ENCODE results near the gene PARVA.

The PARVA gene

DNA sequence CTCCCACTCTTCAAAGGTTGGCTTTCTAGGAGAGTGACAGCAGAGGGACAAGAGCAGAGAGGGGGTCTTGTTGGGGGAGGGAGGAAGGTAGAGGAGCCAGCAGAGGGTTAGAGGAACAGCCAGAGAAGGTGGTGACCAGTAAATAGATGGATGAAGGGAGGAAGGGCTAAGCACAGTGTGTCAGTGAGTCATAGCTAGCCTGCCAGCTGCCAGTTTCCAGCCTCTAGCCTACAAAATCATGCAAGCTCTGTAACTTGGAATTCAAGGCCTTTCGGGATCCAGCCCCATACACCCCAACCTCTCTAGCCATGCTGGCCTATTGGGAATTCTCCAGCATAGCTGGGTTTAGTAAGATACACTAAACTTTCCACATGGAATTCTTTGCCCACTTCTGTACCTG, 149.4 kb downstream of the PARVA start:
- DNase-seq (ENCODE audit: low read depth in 2 of 2): no peak

DNA sequence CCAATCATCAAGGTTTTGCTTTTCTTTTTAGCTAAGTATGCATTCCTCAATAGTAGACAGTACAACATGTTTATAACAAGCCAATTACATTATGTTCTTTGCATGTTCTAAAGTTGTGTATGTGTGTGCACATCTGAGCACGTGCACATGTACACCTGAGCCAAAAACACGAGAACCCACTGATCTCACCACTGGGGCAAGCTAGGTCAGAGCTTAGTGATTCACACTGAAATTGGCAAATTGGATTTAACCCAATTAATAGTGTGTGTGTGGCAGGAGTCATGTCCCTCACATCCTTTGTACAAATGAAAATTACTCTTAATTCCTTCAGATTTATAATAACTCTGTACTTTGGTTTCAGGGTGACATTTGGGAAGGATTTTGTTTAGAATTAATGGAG, 151.1 kb downstream of the PARVA start:
- no peak for DNase-seq (ENCODE audit: low read depth in 2 of 2)

DNA sequence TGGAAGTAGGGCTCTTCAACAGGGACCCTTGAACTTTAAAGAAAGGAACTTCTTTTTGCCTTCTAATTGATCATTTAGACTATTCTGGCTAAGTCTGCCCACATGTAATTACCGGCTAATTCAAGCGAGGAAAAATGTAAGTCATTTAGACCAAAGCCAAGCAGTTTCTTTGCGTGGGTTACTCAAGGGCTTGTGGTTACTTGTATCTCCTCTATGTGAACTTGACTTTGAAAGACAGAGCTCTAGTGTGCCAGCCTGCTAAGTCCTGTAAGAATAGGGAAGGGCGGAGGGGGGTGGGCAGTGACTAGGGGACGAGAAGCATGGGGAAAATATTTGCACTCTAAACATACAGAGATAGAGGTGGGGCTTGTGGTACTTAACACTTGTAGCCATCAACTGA, 151.7 kb downstream of the PARVA start:
- DNase-seq (ENCODE audit: low read depth in 2 of 2): no peak

DNA sequence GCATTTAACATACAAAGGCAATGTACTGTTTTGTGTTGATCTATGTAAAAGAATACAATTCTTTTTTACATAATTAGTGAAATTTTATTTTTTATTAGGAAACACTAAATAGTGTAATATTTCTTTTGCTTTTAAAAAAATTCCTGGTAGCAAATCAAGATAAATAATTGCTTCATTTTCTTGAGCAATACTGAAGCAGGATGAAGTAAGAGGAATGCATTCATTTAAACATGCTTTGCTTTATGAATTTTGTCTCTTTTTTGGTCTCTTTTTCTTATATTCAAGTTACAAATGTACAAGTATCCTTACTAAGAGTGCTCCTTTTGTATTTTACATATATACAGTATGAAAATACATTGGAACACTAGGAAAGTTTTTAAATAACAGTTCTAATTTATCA, 152.4 kb downstream of the PARVA start:
- DNase-seq (ENCODE audit: low read depth in 2 of 2): no peak

DNA sequence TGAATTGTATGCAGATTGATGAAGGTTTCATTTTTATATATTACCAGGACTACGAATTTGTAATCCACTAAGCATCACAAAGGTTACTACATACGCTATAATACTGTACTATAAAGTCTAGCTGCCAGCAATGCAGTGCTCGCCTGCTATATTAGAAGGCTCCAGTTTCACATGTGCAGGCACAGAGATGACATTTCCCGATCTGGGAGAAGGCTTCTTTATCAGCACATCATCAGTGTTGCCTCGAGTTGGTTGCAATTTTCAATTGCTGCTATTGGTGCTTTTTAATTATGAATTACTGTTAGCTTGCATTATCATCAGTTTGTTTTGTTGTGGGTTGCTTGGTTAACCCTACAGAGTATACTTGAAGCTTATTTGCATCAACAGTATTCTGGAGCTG, 153.6 kb downstream of the PARVA start:
- DNase-seq (ENCODE audit: low read depth in 2 of 2): no peak

DNA sequence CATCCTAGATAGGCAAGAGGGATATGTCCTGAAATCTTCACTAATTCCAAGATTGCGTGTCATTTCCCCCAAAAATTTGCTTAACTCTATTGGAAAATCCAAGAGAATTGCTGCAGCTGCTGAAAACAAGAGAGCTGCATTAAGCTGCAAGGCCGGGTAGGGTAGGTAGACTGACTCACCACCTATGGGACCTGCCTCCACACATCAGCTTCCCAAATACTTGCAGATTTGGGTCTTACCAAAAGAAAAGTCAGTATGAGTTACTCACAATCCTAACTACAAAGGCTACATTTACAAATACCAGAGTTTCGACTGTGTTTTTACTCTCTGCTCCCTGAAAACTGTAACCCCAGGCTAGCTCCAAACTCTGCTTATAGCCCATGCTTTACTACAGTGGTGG, 154.3 kb downstream of the PARVA start:
- no peak for DNase-seq (ENCODE audit: low read depth in 2 of 2)

DNA sequence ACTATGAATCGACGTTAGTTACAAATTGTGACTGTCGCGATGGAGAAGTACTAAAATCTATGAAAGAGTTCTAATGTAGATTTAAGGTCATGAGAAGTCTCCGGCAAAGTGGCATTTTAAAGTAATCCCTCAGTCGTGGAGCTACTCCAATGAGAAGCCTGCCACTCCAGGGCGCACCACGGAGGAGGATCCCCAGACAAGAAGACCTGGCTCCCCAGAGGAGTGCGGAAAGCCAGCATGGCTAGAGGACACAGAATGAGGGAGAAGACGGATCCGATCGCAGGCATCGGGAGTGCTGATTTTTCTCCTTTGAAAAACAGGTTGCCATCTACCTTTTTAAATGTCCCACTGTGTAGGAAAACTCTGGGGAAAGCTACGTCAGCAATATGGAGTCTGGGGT, 155.2 kb downstream of the PARVA start:
- no peak for DNase-seq (ENCODE audit: low read depth in 2 of 2)

DNA sequence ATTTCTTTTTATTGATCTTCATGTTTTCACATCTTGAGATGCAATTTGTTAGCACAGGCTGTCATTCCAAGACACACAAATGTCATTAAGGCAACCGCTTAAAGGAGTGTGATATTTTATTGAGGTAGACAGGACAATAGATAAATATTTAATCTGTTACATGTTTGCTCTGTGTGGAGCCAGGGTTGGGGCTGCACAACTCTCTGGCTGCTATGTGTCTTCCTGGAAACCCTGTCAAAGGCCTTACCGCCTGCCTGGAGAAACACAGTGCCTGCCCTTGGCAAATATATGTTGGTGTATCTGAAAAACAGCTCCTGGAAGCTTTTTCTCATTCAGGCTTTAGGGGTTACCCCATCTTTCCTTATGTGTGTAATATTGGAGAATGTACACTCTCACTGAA, 157.2 kb downstream of the PARVA start:
- DNase-seq (ENCODE audit: low read depth in 2 of 2): no peak

DNA sequence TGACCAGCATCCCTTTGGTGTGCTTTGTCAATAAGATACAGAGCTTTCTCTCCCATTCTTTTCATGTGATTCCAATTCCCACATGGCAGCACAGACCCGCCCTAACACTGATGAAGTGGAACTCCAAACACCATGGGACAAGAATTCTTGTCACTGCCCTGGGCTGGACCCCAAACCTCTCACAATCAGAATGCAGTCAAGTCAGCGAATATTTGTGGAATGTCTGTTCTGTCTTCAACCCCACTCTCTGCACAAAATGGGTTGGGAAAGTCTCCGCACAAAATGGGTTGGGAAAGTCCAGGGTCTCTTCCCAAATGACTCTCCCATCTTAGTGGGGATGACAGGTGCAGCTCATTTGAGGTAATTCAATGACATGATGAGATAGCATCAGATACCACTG, 157.9 kb downstream of the PARVA start:
- no peak for DNase-seq (ENCODE audit: low read depth in 2 of 2)

DNA sequence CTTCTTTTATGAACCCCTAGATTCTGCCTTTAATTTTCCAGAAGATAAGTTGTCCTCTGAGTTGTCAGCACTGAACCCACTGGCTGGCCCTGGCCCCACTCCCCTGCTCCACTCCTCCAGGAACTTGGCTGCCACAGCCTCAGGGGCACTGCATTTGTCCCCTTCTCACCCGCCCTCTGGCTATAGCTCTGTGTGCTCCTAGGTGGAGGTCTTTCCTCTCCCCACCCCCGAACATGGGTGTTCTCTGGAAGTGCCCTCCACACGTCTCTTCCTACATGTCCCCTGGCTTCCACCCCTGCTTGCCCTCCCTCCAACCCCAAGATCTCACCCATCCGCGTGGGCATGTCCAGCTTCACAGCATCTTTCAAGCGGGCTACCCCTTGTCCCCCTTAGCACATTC, 159.2 kb downstream of the PARVA start:
- DNase-seq (ENCODE audit: low read depth in 2 of 2): no peak

DNA sequence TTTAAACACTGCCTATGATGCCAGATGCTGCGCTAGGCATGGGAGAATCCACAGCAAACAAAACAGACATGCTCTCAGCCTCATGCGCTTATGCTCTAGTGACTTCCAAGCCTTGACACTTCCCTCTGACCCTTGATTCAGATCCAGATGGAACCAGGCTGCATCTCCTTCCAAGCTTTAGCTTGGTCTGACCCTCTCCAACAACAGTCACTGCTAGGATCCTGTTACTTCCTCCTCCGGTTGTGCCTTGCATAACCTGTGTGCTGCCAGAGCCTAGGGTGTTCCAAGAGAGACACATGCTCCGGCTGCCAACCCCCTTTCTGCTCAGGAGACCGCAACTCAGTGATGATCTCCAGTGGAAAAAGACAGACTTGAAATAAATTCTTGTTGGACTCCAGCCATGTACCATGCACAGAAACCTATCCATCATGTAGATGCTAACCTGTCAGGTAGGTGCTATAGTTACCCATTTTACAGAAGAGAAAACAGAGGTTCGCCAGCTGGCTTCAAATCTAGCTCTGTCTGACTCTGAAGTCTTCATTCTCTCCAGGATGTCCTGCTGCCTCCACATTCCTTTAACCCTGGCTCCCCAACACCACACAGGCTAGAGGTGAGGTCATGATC, 160.5 kb downstream of the PARVA start:
- DNase-seq (ENCODE audit: low read depth in 2 of 2): no peak

DNA sequence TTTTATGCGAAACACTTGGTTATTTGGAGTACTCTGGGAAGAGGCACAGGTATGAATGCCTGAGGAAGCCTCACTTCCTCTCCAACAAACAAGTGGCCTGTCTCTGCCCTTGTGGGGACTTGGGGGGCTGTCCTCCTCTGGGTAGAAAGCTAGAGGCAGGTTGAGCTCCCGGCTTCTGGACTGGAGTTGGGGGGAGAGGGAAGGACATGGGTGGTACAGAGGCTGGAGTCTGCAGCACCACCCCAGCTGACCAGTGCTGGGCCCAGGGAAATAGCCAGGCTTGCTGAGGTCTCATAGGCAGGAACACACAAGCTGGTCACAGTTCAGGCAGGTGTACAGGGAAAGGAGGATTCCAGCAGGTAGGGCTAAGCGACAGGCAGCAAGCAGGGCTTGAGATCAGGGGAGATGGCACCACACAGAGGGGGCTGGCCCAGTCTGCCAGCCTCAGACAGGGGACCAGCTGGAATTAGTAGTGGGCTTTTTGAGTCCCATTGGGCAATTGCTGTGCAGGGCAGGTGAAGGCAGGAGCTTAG, 161.6 kb downstream of the PARVA start:
- DNase-seq (ENCODE audit: low read depth in 2 of 2): no peak

DNA sequence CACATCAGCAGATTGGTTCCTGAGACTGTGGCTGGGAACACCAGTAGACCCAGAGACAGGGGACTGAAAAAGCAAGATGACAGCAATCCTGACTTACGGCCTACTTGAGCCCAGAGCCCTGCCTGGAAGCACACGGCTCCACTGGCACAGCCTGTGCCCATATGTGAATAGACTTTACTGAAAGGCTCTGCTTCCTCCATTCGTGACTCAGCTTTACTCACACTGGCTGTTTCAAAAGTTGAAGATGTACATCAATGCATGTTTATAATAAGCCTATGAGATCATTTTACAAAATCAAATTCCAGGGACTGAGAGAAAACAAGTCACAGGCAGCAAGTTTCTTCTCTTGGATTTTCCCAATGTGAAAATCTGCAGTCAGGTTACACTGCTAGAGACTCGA, 162.2 kb downstream of the PARVA start:
- DNase-seq (ENCODE audit: low read depth in 2 of 2): no peak

DNA sequence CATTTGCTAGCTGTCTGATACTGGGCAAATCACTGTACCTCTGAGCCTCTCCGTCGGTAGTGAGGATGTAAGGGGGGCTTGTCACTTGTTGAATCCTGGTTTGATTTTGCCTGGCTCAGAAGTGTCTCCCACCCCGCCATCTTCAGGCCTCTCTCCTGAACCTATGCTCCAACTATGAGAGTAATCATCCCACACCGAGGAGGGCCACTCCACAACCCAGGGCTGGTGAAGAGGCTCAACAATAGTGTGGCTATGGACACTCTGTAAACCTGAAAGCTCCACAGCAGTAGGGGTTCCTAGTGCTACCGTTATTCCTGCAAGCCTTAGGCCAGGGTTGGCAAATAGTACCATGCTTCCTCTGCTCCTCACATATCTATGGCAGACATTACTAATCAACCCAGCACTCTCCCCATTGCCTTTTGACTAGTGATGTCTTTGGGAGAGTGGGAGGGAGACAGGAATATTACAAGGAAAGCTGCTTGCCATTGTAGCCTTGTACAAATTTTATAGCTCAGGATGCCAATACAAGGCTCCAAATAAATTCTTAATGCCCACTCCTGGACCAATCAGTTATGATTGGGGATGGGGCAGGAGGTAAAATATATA, 162.8 kb downstream of the PARVA start:
- DNase-seq (ENCODE audit: low read depth in 2 of 2): no peak

DNA sequence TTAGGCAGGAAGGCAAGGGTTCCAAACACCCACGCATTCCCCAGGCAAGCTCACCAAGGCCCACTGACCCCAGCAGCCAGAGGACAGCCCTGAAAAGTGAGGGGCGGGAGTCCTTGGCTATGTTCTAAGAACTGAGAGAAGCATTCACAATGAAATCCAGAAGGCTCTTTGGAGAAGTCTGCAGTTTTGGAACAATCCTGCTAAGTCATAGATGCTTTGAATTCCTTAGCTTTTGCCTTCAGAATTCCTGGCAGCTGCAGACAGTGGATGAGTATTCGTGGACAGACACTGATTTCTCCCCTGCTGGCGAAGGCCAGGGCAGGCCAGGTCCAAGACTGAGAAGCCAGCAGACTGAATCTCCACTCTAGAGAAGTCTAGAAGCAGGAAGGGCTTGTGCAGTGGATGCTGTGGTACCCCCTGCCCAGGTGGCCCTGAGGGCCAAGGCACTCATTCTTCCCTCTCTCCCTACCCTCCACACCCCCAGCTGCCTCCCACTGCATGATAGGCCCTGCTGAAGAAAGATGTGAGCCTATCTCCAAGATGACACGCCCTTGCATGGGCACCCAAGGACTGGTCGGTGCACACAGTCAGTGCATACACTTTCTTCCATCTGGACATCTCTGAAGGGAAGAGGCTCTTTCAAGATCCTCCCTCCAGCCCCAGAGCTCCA, 163.7 kb downstream of the PARVA start:
- no peak for DNase-seq (ENCODE audit: low read depth in 2 of 2)

DNA sequence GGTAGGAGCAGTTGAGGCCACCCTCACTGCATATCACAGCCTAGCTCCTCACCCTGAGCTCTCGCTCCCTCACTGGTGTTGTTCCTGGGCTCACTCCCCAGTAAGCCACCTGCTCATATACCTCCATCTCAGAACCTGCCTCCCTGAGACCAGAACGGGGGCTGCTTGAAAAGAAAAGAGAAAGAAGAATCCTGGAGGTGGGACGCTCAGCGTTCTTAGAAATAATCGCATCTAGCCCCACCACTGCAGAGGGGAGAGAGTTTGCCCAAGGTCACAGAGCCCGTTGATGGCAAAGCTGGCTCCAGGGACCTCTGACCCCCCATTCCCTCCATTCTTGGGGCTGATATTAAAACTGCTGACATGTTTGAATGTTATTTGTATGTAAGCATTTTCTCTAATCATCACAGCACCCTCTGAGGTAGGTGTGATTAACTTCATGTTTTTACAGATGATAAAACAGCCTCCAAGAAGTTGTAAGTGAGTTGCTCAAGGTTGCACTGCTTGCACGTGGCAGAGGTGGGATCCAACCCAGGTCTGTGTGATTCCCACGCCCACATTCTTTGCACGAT, 164.3 kb downstream of the PARVA start:
- DNase-seq (ENCODE audit: low read depth in 2 of 2): no peak

DNA sequence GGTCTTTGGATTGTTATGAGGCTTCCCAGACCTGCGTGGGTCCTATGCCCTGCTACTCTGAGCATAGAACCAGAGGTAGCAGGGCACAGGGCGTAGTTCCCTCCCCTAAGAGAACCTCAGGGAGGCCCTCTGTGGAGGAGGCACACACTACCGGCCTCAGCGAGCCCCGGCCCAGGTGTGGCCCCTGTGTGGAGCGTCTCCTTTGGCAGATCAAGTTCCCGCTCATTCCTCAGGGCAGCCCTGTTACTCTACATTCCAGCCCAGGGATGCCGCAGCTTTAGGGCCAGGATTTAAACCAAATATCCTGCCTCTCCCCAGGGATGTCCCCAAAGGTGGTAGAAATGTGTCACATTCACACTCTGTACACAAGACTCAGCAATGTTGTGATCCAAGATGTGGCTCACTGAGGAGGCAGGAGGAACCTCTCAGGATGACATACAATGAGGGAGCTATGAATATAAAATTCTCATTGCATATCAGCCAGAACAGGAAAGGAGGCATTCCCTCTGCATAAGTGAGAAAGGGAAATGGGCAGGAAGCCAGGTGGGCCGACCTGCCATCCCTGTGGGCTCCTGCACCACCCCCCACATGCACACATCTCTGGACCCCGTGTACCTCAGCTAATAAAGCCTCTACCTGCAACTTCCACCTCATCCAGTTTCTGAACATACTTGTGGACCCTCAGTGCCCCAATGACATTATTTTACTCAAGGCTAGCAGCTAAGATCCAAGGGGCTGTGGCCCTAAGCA, 165.0 kb downstream of the PARVA start:
- DNase-seq (ENCODE audit: low read depth in 2 of 2): no peak

DNA sequence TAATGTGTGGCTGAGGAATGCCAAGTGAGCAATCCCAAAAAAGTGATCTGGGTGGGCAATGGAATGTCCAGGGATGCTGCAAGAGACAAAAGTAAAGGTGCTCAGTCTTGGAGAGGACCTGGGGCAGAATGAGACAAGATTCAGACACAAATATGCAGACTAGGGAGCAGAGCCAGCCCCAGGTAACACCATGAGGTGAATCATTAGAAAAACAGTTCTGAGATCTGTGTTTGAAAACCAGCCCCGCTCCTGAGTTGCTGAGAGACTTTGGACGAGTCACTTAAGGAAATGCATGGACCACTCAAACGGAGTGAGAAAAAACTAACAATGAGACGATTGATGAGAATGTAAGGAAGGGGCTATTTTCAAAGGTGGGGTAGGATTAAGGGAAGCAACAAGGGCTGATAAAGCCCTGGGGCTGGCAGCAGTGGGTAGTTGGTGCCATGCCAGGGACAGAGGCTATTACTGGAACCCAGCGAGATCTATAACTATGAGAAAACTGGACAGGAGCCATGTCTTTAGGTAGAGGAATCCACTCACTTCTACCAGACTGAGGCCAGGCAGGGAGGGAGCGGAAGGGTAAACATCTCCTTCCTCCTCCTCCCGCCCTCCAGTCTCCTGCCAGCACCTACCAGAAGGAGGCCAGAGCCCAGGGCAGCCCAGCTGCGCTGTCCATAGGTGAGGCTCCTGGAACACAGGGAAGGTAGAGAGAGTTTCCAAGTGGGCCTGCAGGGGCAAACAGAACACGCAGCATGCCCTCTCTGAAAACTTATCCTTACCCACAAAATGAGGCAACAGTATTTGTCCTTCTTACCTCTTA, 166.4 kb downstream of the PARVA start:
- no peak for DNase-seq (ENCODE audit: low read depth in 2 of 2)

DNA sequence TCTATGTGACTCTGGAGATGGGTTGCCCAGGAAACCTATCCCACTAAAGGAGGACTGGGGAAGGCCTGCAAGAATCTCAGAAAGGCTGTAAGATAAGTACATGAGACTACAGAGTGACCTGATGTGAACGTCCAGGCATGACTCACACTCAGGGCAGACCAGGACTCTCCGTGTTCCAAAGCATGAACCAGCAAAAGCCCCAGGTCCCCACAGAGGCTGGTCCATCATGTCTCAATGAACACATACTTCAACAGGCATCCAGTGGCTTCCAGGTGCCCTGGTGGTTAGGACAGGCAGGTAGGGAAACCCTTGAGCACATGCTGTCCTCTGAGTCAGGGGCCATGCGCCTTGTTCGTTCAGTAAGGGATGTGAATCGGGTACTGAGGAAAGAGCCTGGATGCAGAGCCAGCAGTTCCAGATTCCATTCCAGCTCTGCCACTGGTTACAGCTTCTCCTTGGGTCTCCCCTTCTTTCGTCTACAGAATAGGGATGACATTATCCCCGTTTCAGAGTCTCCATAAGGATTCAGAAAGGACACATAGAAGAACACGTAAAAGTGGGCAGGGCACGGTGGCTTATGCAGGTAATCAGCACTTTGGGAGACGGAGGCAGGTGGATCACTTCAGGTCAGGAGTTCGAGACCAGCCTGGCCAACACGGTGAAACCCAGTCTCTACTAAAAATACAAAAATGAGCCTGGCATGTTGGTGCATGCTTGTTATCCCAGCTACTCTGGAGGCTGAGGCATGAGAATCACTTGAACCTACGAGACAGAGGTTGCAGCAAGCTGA, 167.8 kb downstream of the PARVA start:
- no peak for DNase-seq (ENCODE audit: low read depth in 2 of 2)

DNA sequence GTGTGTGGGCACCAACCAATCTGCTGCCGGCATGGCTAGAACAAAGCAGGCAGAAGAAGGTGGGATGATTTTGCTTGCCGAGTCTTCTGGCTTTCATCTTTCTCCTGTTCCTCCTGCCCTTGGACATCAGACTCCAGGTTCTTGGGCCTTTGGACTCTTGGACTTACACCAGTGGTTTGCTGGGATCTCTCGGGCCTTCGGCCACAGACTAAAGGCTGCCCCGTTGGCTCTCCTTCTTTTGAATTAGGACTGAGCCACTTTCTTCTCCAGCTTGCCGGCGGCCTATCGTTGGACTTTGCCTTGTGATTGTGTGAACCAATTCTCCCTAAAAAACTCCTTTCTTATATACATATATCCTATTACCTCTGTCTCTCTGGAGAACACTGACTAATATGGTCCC, 168.8 kb downstream of the PARVA start:
- no peak for DNase-seq (ENCODE audit: low read depth in 2 of 2)

DNA sequence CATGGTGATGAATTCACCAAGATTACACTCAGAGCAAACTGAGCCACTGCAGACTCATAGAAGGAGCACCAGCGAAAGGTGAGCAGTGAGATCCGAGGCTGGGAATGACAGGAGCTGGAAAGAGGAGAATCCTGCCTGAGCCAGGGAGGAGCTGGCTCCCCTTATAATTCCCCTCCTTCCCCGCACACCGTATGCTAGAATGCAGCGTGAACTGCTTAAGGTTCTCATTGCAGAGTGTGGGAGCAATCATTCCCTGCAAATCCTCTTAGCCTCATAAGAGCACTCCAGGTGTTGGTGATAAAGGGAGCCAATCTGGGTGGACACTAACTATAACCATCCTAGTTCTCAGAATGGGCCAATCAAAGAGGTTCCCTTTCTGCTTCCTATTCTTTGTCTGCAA, 169.3 kb downstream of the PARVA start:
- DNase-seq (ENCODE audit: low read depth in 2 of 2): no peak
